Stimulated activated CD8-positive, alpha-beta memory T cell treated with anti-CD3 and anti-CD28 coated beads, Interleukin-15, amount 100 ng/mL, for 1 hour (primary cell): ENCODE results near the gene ABCF2.

Experiments
- DNase-seq: peaks from one replicate; pipeline ENCODE4 v3.0.0-alpha.2; 2020; ENCODE audit warnings: low read depth

ABCF2 gene

GRCh38 chr7:151252961-151253711 is 26.1 kb upstream of the ABCF2 start:
- no peak for DNase-seq

DNA sequence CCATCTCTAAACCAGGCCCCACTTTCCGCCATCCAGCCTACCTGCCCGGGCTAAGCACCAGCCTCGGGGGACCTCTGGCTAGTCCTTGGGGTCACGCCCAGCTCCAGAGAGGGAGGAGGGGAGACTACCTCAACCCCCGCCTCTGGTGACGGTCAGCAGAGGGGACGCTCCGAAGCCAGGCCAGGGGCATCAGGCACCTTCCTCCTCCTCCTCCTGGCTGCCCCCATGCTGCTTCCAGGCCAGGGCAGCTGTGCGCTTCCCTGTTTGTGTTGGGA is 25.5 kb upstream of the ABCF2 start:
- no peak for DNase-seq

GRCh38 chr7:151251689-151252560 is 24.9 kb upstream of the ABCF2 start:
- DNase-seq = no peak

DNA sequence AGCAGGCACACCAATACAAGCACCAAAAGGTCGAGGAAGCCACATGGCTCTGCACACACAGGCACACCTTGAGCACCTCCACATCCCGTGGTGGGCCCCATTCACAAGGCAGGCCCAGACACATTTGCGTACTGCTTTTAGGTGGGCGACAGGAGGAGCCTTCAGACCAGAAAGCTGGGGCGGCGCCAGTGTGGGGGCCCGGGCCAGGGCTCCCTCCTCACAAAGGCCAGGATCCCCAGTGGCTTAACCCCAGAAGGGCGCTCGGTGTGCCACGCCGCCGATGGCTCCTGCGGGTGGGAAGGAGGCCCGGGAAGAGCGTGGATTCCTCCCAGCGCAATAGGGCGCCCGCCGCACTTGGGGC is 24.3 kb upstream of the ABCF2 start:
- DNase-seq = no peak

DNA sequence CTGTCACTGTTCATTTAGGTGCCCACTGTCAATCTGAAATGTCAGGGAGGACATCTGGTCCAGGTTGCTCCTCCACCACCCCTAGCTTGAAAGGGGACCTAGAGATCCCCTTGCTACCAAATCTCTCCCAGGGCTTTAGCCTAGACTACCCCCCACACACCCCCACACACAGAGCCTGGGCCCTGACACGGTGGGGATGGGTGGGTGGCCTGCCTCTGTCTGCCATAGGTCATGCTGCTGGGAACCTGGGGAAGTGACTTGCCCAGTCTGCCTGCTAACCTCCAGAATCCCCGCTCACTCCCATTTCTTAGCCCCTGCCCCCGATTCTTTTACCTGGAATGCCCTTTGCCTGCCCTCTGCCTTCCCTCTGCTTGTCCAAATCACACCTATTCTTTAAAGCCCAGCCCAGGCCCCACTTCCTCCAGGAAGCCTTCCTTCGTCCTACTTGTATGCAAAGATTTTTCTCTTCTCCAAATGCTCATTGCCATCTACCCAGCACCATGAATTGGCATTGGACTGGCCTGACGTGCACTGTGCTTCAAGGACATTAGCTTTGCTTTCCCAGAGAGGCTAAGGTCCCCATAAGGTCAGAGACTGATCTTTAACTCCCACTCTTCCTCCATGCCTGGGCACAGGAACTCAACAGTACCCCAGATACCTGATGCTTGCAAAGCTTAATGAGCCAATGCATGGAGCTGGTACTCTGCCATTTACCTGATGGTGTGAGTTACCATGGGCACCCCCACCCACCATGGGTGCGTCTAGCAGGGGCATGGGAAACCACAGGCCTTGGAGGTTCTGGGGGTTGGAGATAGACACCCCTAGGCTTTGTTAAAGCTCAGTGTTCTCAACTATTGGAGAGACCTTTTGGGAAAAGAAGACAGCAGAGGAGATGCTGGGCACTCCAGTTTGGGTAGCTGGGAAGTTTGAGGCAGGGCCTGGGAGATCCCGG is 23.5 kb upstream of the ABCF2 start:
- no peak for DNase-seq

GRCh38 chr7:151249732-151250072 is 22.7 kb upstream of the ABCF2 start:
- no peak for DNase-seq

DNA sequence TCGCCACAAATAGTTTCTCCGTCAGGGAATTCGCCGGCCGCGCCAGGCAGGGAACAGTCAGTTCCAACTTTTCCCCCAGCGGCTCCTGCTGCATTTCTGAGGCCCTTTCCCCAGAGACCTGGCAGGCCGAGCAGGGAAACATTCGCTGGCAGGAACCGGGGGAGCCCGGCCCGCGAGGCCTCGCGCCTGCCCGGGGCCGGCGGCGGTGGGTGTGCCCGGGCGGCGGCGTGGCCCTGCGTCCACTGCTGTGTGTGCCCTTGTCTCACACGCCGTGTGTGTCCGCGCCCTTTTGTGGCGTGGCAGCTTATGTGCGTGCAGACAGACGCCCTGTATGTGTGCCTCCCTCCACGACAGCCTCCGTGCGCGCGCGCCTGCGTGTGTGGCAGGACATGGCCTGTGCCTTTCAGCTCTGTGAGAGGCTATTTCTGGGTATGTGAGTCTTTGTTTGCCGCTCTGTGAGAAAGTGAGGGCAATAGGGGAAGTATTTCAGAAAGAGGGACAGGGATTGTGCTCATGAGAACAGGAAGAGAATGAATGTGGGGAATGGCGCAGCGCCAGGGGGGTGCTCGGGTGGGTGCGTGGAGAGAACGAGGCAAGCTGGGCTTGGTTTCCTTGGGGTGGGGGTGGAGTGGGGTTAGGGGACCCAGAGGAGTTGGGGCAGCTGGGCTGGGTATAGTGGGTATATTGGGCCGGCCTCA is 22.2 kb upstream of the ABCF2 start:
- DNase-seq = no peak

GRCh38 chr7:151248346-151249033 is 21.5 kb upstream of the ABCF2 start, which contains the start of gene SMARCD3:
TSS of gene SMARCD3 (minus strand) at chr7:151248694. CDS start at chr7:151248562, 132 bp downstream.
- no peak for DNase-seq

GRCh38 chr7:151247611-151248345 is 20.8 kb upstream of the ABCF2 start:
- DNase-seq = no peak

- DNase-seq = no peak
Measured at GRCh38 chr7:151246851-151247580, 20.0 kb upstream of the ABCF2 start.

- no peak for DNase-seq
Measured at GRCh38 chr7:151246102-151246850, 19.3 kb upstream of the ABCF2 start.

DNA sequence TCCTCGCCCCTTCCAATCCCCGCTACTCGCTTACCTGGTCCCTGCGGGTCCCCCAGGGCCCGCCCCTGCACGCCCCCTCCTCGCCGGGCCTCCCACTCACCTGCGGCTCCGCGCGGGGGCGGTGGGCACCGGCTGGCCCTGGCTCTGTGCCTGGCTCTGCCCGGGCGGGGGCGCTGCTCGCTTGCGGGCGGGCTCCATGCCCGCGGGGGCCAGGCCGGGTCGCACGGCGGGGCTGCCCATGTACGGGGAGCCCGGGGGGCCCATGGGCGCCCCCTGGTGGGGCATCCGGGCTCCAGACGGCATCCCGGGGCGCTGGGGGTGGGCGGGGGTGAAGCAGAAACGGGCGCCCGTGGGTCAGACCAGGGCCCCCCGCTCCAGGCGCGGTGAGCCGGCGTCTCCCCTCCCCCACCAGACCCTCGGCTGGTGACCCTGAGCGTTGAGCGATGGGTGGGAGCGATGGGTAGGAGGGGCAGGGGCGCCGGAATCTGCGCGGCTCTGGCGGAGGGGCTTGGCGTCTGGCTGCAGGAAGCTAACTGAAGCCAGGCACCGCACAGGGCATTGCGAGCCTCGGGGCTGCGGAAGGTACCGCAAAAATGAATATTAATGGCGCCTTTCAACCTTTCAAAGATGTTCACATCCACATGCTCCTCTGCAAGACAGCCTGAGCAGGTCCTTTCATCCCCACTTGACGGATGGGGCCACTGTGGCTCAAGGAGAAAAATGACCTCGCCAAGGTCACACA is 18.5 kb upstream of the ABCF2 start:
- peak; percentile 34 for DNase-seq

DNA sequence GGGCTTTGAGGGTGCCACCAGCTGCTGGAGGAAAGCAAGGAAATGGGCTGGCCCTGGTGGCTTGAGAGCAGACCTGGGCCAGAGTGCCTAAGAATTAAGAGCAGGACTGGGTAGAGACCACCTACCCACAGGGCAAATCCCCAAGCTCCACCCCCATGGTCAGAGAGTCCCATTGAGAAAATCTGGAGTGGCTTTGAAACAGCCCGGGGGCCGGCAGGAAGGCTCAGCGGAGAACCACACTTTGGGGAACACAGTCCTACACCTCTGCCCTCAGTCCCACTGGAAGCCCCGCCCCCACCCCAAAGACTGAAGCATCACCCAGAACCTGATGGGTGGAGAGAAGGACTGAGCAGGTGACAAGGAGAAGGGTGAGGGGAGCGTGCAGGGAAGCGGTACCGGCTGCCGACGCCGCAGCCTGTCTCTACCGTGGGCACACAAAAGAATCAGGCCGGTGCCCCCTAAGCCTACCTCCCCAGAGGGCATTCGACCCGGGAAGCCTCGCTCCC is 17.9 kb upstream of the ABCF2 start:
- no peak for DNase-seq

DNA sequence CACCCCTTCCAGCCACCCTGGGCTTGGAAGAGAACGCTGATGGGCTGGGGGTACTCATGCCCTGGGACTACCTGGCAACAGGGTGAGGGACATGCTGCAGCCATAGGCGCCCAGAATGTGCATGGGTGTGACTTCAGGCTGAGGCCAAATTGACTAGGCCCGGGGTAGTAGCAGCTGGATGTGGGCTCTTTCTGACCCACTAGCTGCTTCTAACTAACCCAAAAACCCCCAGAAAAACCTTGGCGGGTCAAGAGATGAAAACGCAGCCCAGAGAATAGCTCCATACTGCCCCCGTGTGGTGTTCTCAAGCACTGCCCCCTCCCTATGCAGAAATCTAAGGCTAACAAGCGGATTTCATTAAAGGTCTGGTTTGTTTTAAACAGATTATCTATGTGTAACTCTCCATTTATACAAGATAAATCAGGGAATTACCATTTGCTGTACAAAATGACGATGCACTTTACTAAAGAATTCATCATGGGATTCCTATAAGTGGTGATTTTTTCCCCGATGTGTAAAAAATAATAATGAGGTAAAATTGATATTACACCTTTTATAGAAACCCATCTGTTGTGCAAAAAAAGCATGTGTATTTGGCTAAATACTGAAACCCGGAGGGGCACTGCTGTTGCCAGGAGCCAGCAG is 17.3 kb upstream of the ABCF2 start:
- DNase-seq = peak; percentile 34

GRCh38 chr7:151243408-151244195 is 16.6 kb upstream of the ABCF2 start:
- DNase-seq = no peak

DNA sequence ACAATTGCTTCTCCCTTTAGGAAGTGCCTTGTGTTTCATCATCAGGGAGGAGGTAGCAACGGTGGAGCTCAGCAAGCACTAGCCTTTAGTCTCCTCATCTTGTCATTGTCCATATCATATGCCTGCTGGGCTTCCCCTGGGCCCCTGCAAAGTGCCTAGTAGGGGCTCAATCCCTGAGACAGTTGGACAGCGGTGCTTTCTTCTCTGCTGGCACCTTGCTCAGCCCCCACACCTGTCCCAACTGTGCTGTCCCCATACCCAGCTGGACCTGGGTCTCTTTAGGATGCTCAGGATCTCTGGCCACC is 16.0 kb upstream of the ABCF2 start:
- DNase-seq = no peak
